H1 (cell line): Measurements from ENCODE around the gene ALDOA. TPM values are rescaled to one million over a fixed set of nuclear protein-coding genes. Genes with fewer than 3 reads are reported as not detected.

ENCODE experiments used
- ASH2L ChIP-seq: fragments of 200-600, 300-600 bp; sonication (generic); IDR thresholded peaks from one replicate; pipeline ENCODE4 v1.7.1; 2017; ENCODE audit warnings: low read length
- BACH1 ChIP-seq: IDR thresholded peaks from 2 replicates; pipeline ENCODE4 v1.6.1; 2012; ENCODE audit warnings: low read length, improper control_type of control experiment
- CBX5 ChIP-seq: fragments of 300-800, 300-1000 bp; sonication (generic); IDR thresholded peaks from 2 replicates; pipeline ENCODE4 v1.7.1; 2016; ENCODE audit warnings: antibody characterized with exemption, low read length, low read depth
- CBX8 ChIP-seq: fragments of 300-800, 300-1000 bp; sonication (generic); IDR thresholded peaks from 2 replicates; pipeline ENCODE4 v1.7.1; 2016; ENCODE audit warnings: low read depth, low read length, borderline replicate concordance
- CHD1 ChIP-seq: IDR thresholded peaks from 2 replicates; pipeline ENCODE4 v1.6.1; 2012; ENCODE audit warnings: low read depth, low read length, improper control_type of control experiment
- CHD2 ChIP-seq: IDR thresholded peaks from 2 replicates; pipeline ENCODE4 v1.6.1; 2012; ENCODE audit warnings: low read length, improper control_type of control experiment
- GABPA ChIP-seq: IDR thresholded peaks from 2 replicates; pipeline ENCODE4 v1.6.1; 2011; ENCODE audit warnings: mild to moderate bottlenecking, low read length, moderate library complexity, borderline replicate concordance; ENCODE audit not compliant: insufficient read depth
- HDAC2 ChIP-seq, 2 experiments: fragments of 300-600 bp in 1 of 2; sonication (generic) in 1 of 2; IDR thresholded peaks; 2 replicates each; pipeline ENCODE4 v1.6.1; 2011 to 2012; ENCODE audit warnings: low read depth in 2 of 2, low read length in 2 of 2, mild to moderate bottlenecking in 2 of 2, moderate library complexity in 2 of 2, borderline replicate concordance in 1 of 2, inconsistent platforms in 1 of 2
- JUN ChIP-seq: IDR thresholded peaks from 2 replicates; pipeline ENCODE4 v1.6.1; 2011; ENCODE audit warnings: low read depth, mild to moderate bottlenecking, improper control_type of control experiment, low read length
- JUND ChIP-seq: IDR thresholded peaks from 2 replicates; pipeline ENCODE4 v1.6.1; 2011; ENCODE audit warnings: mild to moderate bottlenecking, improper control_type of control experiment, low read length
- KDM4A ChIP-seq: IDR thresholded peaks from one replicate; pipeline ENCODE4 v1.7.1; 2012; ENCODE audit warnings: low read depth, mild to moderate bottlenecking, moderate library complexity, low read length, inconsistent platforms; ENCODE audit not compliant: severe bottlenecking
- PHF8 ChIP-seq: fragments of 200-600 bp; sonication (generic); conservative IDR thresholded peaks from 2 replicates; pipeline ENCODE4 v1.7.1; 2012; ENCODE audit warnings: low read depth, mild to moderate bottlenecking, inconsistent platforms, low read length, moderate library complexity
- POLR2AphosphoS5 ChIP-seq: IDR thresholded peaks from 2 replicates; pipeline ENCODE4 v1.6.1; 2011; ENCODE audit warnings: low read depth, low read length
- POU5F1 ChIP-seq: IDR thresholded peaks from 2 replicates; pipeline ENCODE4 v1.6.1; 2011; ENCODE audit warnings: low read depth, mild to moderate bottlenecking, low read length, moderate library complexity
- RAD21 ChIP-seq, 2 experiments: IDR thresholded peaks in 1 of 2; conservative IDR thresholded peaks in 1 of 2; 2 replicates each; pipeline ENCODE4 v1.6.1; 2011; ENCODE audit warnings: low read depth in 2 of 2, low read length in 2 of 2, improper control_type of control experiment in 1 of 2, inconsistent platforms in 1 of 2, mild to moderate bottlenecking in 1 of 2, moderate library complexity in 1 of 2
- RNF2 ChIP-seq: fragments of 200-900, 300-1000 bp; sonication (generic); IDR thresholded peaks from 2 replicates; pipeline ENCODE4 v1.7.1; 2016; ENCODE audit warnings: borderline replicate concordance, low read depth, mild to moderate bottlenecking, antibody characterized with exemption, low read length; ENCODE audit not compliant: poor library complexity, severe bottlenecking; ENCODE audit errors: missing control alignments
- SP1 ChIP-seq: IDR thresholded peaks from 2 replicates; pipeline ENCODE4 v1.6.1; 2011; ENCODE audit warnings: low read depth, low read length
- SP2 ChIP-seq: IDR thresholded peaks from 2 replicates; pipeline ENCODE4 v1.6.1; 2012; ENCODE audit warnings: mild to moderate bottlenecking, low read length, inconsistent platforms
- SUZ12 ChIP-seq: fragments of 200-600 bp; sonication (generic); IDR thresholded peaks from 2 replicates; pipeline ENCODE4 v1.6.1; 2012; ENCODE audit warnings: mild to moderate bottlenecking, inconsistent platforms, low read length, moderate library complexity, mixed read lengths
- TAF7 ChIP-seq: optimal IDR thresholded peaks from 2 replicates; pipeline ENCODE3; 2011; ENCODE audit warnings: low read depth, mild to moderate bottlenecking, inconsistent platforms, low read length, moderate library complexity, borderline replicate concordance
- ZNF274 ChIP-seq: IDR thresholded peaks from 2 replicates; pipeline ENCODE4 v1.7.0; 2012; ENCODE audit warnings: low read length, borderline replicate concordance; ENCODE audit errors: extremely low read depth
- polyA plus RNA-seq, 7 experiments: library from polyadenylated mRNA; depleted of rRNA in 3 of 7; stranded (reverse) in 5 of 7; unstranded in 2 of 7; fragments of >200 nt in 5 of 7; fragments of 200-250 nt in 2 of 7; gene quantifications; 1 replicate in 5 of 7; 2 replicates in 1 of 7; 4 replicates in 1 of 7; pipeline versions ENCODE4 v1.2.1 to v1.2.3, GENCODE V29; 2011 to 2013; ENCODE audit warnings: missing spikeins in 2 of 7, mixed read lengths in 2 of 7
- total RNA-seq: library from RNA; stranded (reverse); fragmentation: NEBNext Ultra II Directional; extraction: Animal tissue kit (Norgen Biotek cat#: 25700); gene quantifications from 2 replicates; pipeline ENCODE4 v1.2.1, GENCODE V29; 2021
- TF ChIP-seq, protein P1 (sequence below): IDR thresholded peaks from 2 replicates; pipeline ENCODE4 v1.6.1; 2011; ENCODE audit warnings: low read length, improper control_type of control experiment

The ALDOA gene
- total and polyA plus RNA-seq, 2 of the 8 experiments (the other 6 are each of a cell fraction or from before 2014, with no cell fraction given) = 1,072 to 1,083 TPM

- TF ChIP-seq HDAC2 (IDR thresholded peaks at IDR 0.05; ENCODE audit: borderline replicate concordance in 1 of 2, low read depth in 2 of 2, low read length in 2 of 2) (no peak), RAD21 (IDR thresholded peaks at IDR 0.05 in 1 of 2, conservative IDR thresholded peaks at IDR 0.05 in 1 of 2; ENCODE audit: low read depth in 2 of 2, low read length in 2 of 2) (no peak), POU5F1 (no peak), CHD1 (no peak), BACH1 (0 out of 2 replicates have a peak, but pooled peaks have one; percentile 34), TAF7 (no peak), KDM4A (peak; percentile 41), ASH2L (peak; percentile 37), CBX5 (no peak), ZNF274 (no peak), SUZ12 (no peak), GABPA (no peak), JUND (no peak), SP2 (no peak), JUN (no peak), RNF2 (no peak), CHD2 (peak; percentile 81), PHF8 (no peak), CBX8 (no peak), POLR2AphosphoS5 (no peak), SP1 (0 out of 2 replicates have a peak, but pooled peaks have one; percentile 25)
- TF ChIP-seq, protein P1, sequence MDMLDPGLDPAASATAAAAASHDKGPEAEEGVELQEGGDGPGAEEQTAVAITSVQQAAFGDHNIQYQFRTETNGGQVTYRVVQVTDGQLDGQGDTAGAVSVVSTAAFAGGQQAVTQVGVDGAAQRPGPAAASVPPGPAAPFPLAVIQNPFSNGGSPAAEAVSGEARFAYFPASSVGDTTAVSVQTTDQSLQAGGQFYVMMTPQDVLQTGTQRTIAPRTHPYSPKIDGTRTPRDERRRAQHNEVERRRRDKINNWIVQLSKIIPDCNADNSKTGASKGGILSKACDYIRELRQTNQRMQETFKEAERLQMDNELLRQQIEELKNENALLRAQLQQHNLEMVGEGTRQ = no peak
These were observed 12.7 kb upstream of the ALDOA start (continued) for GRCh38 chr16:30052671-30053372.
